PC-9 (cell line): ENCODE data around the gene TSPAN8. TPM values are rescaled to one million over a fixed set of nuclear protein-coding genes. Genes with fewer than 3 reads are reported as not detected.

Experiments used
- Bru-seq: library from RNA; stranded (reverse); fragments of 400-500 nt; gene quantifications from one replicate; lab custom pipeline; 2021; lab: Mats Ljungman, UMichigan
- BruChase-seq, 2 experiments: library from RNA; stranded (reverse); fragments of 400-500 nt; gene quantifications; one replicate each; lab custom pipeline; 2021; lab: Mats Ljungman, UMichigan
- BruUV-seq: library from RNA; stranded (reverse); fragments of 400-500 nt; replicated peaks from 2 replicates; lab custom pipeline; 2021; lab: Mats Ljungman, UMichigan
- CTCF ChIA-PET: fragments of 300-600 bp; sonication (Branson Sonifier 250); formaldehyde crosslinking; loops from one replicate; lab custom pipeline; 2022; ENCODE audit warnings: antibody characterized with exemption; lab: Charles Lee
- POLR2A ChIA-PET: fragments of 300-600 bp; sonication (Branson Sonifier 250); formaldehyde crosslinking; loops from one replicate; lab custom pipeline; 2022; ENCODE audit warnings: antibody characterized with exemption; ENCODE audit not compliant: unreplicated experiment; lab: Charles Lee
- DNase-seq, 2 experiments: peaks; one replicate each; pipeline versions ENCODE4 v3.0.0 to v3.0.0-alpha.2; 2015 to 2022; ENCODE audit warnings: mixed read lengths in 1 of 2
- H2AFZ ChIP-seq: fragments of 200-600 bp; sonication (generic); 2 replicates; pipeline ENCODE4 v1.8.1; 2017; ENCODE audit warnings: antibody characterized with exemption
- H3F3A ChIP-seq: fragments of 200-600 bp; sonication (generic); 2 replicates; pipeline ENCODE4 v1.8.1; 2017; ENCODE audit warnings: antibody characterized with exemption, mild to moderate bottlenecking, low read depth; ENCODE audit not compliant: insufficient read depth
- H3K27ac ChIP-seq: fragments of 200-600 bp; sonication (generic); 2 replicates; pipeline ENCODE4 v1.6.1; 2016; ENCODE audit warnings: mixed run types
- H3K27me3 ChIP-seq: fragments of 200-600 bp; sonication (generic); 2 replicates; pipeline ENCODE4 v1.6.1; 2016; ENCODE audit warnings: low read depth, mixed run types; ENCODE audit not compliant: insufficient read depth
- H3K36me3 ChIP-seq: fragments of 200-600 bp; sonication (generic); 2 replicates; pipeline ENCODE4 v1.6.1; 2016; ENCODE audit warnings: low read depth, mixed run types
- H3K4me1 ChIP-seq: fragments of 200-600 bp; sonication (generic); replicated peaks from 2 replicates; pipeline ENCODE4 v1.6.1; 2016; ENCODE audit warnings: mixed run types; ENCODE audit not compliant: insufficient read depth
- H3K4me2 ChIP-seq: fragments of 200-600 bp; sonication (generic); 2 replicates; pipeline ENCODE4 v1.6.1; 2017; ENCODE audit warnings: mixed run types
- H3K4me3 ChIP-seq: fragments of 200-600 bp; sonication (generic); 2 replicates; pipeline ENCODE4 v1.6.1; 2016; ENCODE audit warnings: mixed run types
- H3K79me2 ChIP-seq: fragments of 200-600 bp; sonication (generic); 2 replicates; pipeline ENCODE4 v1.6.1; 2017; ENCODE audit warnings: low read depth, mixed run types
- H3K9me2 ChIP-seq: fragments of 200-600 bp; sonication (generic); 2 replicates; pipeline ENCODE4 v1.8.1; 2017; ENCODE audit warnings: mild to moderate bottlenecking; ENCODE audit not compliant: insufficient read depth
- H3K9me3 ChIP-seq: fragments of 200-600 bp; sonication (generic); 2 replicates; pipeline ENCODE4 v1.8.1; 2016; ENCODE audit warnings: low read depth; ENCODE audit not compliant: insufficient read depth
- H4K20me1 ChIP-seq: fragments of 200-600 bp; sonication (generic); 2 replicates; pipeline ENCODE4 v1.8.1; 2017; ENCODE audit not compliant: insufficient read depth
- CTCF ChIP-seq: fragments of 200-600 bp; sonication (generic); conservative IDR thresholded peaks from 2 replicates; pipeline ENCODE4 v1.6.1; 2017; ENCODE audit warnings: mixed run types, antibody characterized with exemption, mild to moderate bottlenecking, moderate library complexity
- EZH2 ChIP-seq: fragments of 200-600 bp; sonication (generic); IDR thresholded peaks from 2 replicates; pipeline ENCODE4 v1.8.0; 2017; ENCODE audit warnings: antibody characterized with exemption, low read depth
- intact Hi-C: fragments of 100-400 bp; cut with micrococcal nuclease; formaldehyde crosslinking; loops from one replicate; pipeline ENCODE4 v1.10.0; 2022; ENCODE audit not compliant: unreplicated experiment
- long read RNA-seq: library from polyadenylated mRNA; stranded (forward); transcript quantifications from one replicate; pipeline ENCODE4 v2.0.0, GENCODE V29; 2022
- total RNA-seq: library from RNA; stranded (reverse); gene quantifications from 2 replicates; pipeline ENCODE4 v1.2.3, GENCODE V29; 2021

Gene TSPAN8
- total RNA-seq = 1.9 and 2.9 TPM in 2 replicates
- percentile 10 among the genes with signal in this experiment for Bru-seq, nascent RNA
- BruChase-seq, experiment 1, labeled RNA remaining after a 2-hour chase = percentile 6 among the genes with signal in this experiment
- percentile 10 among the genes with signal in this experiment for BruChase-seq, experiment 2, labeled RNA remaining after a 6-hour chase
- long read RNA-seq, transcript TSPAN8-201 (9 exons, 1,227 nt) = major isoform, 6 of 6 reads
- long read RNA-seq, partial matches to known transcripts = 0 of 6 reads
- long read RNA-seq, other reads (novel, unspliced or antisense) = 0 of 6 reads

- ChIA-PET CTCF (no interaction called here), POLR2A (interaction anchor here (0.6 to 0.7 kb wide), 2 partner anchors 226 to 397 kb away, joined by 4 to 5 read pairs; no protein-coding TSS in a partner anchor)
- Histone ChIP-seq H3K4me3 (no peak within 1 kb of the TSS), H3K27ac (no peak within 1 kb of the TSS), H2AFZ (no peak within 1 kb of the TSS), H3F3A (no peaks in the 10 kb centered on the region), H3K9me2 (no peaks in the 10 kb centered on the region), H3K27me3 (no peaks in the 10 kb centered on the region), H3K79me2 (no peaks in the 10 kb centered on the region), H3K9me3 (no peaks in the 10 kb centered on the region), H4K20me1 (no peaks in the 10 kb centered on the region), H3K36me3 (no peaks in the 10 kb centered on the region), H3K4me1 (no peaks in the 10 kb centered on the region), H3K4me2 (no peak within 1 kb of the TSS)
- DNase-seq = peak in 1 of 2 experiments; percentile 8
- BruUV-seq = no TSS peak
- intact Hi-C loops = no loop called here
- TF ChIP-seq EZH2 (no peak), CTCF (no peak)
These were observed at the start of gene TSPAN8 for GRCh38 chr12:71157601-71158233. Gene TSPAN8, minus strand, starts transcription at chr12:71157999. Its CDS starts 321 bp downstream, at chr12:71157678.

- CTCF ChIA-PET = no interaction called here
- DNase-seq = no peak
- TF ChIP-seq CTCF (no peak), EZH2 (no peak)
These were observed 43.4 kb upstream of the TSPAN8 start for GRCh38 chr12:71201136-71201679.

GRCh38 chr12:71200706-71201105 lies 42.9 kb upstream of the TSPAN8 start:
- H3K4me3 ChIP-seq = no peak overlapping the region
- no peaks in the 10 kb centered on the region for H3K4me1 ChIP-seq
- no peaks in the 10 kb centered on the region for H3K9me2 ChIP-seq
- H4K20me1 ChIP-seq = no peaks in the 10 kb centered on the region
- TF ChIP-seq CTCF = no peak
- TF ChIP-seq EZH2 = no peak
- H3K36me3 ChIP-seq = no peaks in the 10 kb centered on the region
- no peak for DNase-seq
- no peaks in the 10 kb centered on the region for H3K9me3 ChIP-seq
- no TSS peak for BruUV-seq
- ChIA-PET CTCF (no interaction called here), POLR2A (no interaction called here)
- no peaks in the 10 kb centered on the region for H3K27me3 ChIP-seq
- H2AFZ ChIP-seq = no peak overlapping the region
- no peak overlapping the region for H3K27ac ChIP-seq
- H3K79me2 ChIP-seq = no peaks in the 10 kb centered on the region
- no peak overlapping the region for H3K4me2 ChIP-seq
- H3F3A ChIP-seq = no peaks in the 10 kb centered on the region
- intact Hi-C loops = no loop called here

More at GRCh38 chr12:71201136-71201679, 43.4 kb upstream of the TSPAN8 start:
- Histone ChIP-seq H3K36me3 (no peaks in the 10 kb centered on the region), H3K79me2 (no peaks in the 10 kb centered on the region), H3K9me2 (no peaks in the 10 kb centered on the region), H3K4me1 (no peaks in the 10 kb centered on the region), H3K4me3 (no peak overlapping the region), H2AFZ (no peak overlapping the region), H3K4me2 (no peak overlapping the region), H3F3A (no peaks in the 10 kb centered on the region), H3K27ac (no peak overlapping the region), H4K20me1 (no peaks in the 10 kb centered on the region), H3K9me3 (no peaks in the 10 kb centered on the region), H3K27me3 (no peaks in the 10 kb centered on the region)
- intact Hi-C loops = no loop called here
- POLR2A ChIA-PET = no interaction called here
- no TSS peak for BruUV-seq
